GM19467 (cell line): ENCODE data around the gene PHPT1.
"Not testable (repeated sequence)": the region's sequence is repeated elsewhere in the genome, so short reads cannot be mapped to it uniquely, and the experiment has no call there.

Source experiments
- ATAC-seq: cut with Tn5 transposase; IDR thresholded peaks from one replicate; pipeline ENCODE4 v1.9.1; 2021; ENCODE audit warnings: mild to moderate bottlenecking, moderate library complexity; ENCODE audit not compliant: unreplicated experiment

The PHPT1 gene

GRCh38 chr9:136858844-136859757 lies 9.9 kb downstream of the PHPT1 start:
- ATAC-seq: no peak

DNA sequence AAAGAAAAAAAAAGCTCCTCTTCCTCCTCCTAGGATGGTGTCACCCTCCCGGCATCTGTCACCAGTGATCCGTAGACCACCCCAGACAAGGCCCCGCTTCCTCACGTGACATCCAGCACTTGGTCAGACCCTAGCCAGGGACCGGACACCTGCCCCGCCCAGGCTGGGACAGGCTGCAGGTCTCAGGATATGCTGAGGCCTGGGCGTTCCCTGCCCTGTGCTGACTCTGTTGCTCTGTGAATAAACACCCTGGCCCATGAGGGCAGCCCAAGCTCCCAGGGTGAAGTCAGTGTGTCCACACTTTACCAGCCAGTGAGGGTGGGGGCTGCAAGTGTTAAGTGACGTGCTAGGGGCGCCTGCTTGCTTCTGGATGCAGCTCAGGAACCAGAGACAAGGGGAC lies 11.3 kb downstream of the PHPT1 start:
- ATAC-seq: no peak

GRCh38 chr9:136860933-136861873 lies 12.0 kb downstream of the PHPT1 start:
- no peak for ATAC-seq

GRCh38 chr9:136861874-136862457 lies 12.8 kb downstream of the PHPT1 start:
- no peak for ATAC-seq

DNA sequence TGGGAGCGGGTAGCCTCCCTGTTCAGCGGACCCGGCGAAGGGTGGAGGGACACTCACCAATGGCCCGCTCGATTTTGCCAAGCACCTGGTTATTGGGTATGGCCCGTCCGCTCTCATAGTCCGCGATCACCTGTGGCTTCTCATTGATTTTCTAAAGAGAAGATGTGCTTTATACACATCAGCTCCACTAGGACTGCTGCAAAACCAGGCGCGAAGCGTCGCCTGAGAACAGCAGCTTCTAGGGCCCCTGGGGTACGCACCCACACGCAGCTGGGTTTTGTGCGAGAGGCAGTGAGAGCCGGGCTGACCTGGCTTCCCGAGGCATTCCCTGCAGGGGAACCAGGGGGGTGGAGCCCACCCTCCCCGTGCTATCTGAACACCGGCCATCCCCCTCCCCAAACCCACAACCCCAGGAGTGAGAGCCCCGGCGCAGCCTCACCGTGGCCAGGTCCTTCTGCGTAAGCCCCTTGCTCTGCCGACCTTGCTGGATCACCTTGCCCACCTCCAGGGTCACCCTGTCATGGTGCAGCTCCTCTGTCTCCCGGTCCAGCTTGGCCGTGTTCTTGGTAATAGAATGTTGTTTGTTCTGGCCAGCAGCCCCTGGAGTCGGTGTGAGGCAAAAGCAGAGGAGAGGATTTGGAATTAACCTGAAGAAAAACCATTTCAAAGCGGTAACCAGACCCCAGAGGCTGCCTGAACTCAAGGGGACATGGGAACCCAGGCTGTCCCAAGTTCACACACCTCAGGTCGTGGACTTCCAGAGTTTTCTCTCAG lies 13.8 kb downstream of the PHPT1 start:
- no peak for ATAC-seq

- ATAC-seq: no peak
These were observed 14.5 kb downstream of the PHPT1 start for GRCh38 chr9:136863623-136864273.

- ATAC-seq: no peak
These were observed 16.0 kb downstream of the PHPT1 start for GRCh38 chr9:136865041-136865767.

GRCh38 chr9:136865768-136866103 lies 16.5 kb downstream of the PHPT1 start:
- ATAC-seq: no peak

GRCh38 chr9:136866898-136867421 lies 17.8 kb downstream of the PHPT1 start:
- ATAC-seq: not testable (repeated sequence)

GRCh38 chr9:136867480-136867879 lies 18.3 kb downstream of the PHPT1 start:
- ATAC-seq: no peak

- no peak for ATAC-seq
These were observed 18.7 kb downstream of the PHPT1 start for GRCh38 chr9:136867917-136868316.

DNA sequence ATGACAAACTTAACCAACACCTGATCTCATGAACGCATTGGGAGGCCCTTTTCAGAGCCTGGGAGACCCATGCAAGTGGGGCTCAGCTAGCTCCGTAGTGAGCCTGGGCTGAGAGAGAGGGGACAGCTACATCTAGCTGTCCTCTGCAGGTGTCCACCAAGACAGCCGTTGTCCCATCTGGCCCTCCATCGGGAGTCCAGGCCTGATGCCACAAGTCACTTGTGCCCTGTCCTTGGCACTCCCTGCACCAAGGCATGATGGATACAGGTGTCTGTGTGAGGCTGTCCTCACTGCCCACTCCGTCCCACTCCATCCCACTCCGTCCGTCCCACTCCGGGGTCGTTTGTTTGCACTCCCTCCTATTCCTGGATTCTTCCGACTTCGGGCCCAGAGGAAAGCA lies 19.4 kb downstream of the PHPT1 start:
- no peak for ATAC-seq

- ATAC-seq: not testable (repeated sequence)
These were observed 20.4 kb downstream of the PHPT1 start for GRCh38 chr9:136869611-136870010.

DNA sequence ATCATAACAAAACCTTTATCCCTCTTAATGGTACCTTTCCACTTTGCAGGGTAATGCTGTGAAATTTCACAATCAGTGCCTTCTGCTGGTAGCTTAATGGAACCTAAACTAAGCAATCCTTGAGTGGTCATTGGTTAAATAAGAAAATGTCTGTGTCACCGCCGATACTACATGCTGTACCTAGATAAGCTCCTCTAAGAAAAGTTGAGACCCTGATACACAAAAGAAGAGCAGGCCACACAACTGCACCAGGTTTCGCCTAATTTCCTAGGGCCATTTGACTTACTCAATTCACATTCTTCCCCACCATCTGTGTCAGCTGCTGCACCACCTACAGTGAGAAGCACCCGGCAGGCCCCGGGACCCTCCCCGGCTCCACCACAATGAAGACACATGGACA lies 25.9 kb downstream of the PHPT1 start:
- ATAC-seq: no peak

DNA sequence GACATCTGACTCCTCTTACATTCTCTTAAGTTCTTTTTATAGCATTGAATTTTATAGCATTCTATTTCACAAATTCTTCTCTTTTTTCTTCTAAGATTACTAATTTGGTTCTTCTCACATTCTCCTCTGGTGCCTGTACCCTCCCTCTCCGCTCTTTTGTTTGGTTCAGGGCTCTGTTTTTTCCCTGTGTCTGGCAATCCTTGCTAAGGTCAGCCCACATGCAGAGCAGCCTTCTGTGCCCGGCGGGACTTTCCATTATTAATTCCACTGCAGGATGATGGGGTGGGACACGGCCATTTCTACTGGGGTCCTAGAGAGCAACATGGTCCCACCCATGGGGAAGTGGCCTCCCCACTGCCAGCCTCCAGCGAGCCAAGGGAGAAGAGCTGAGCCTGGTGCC lies 27.3 kb downstream of the PHPT1 start:
- no peak for ATAC-seq

DNA sequence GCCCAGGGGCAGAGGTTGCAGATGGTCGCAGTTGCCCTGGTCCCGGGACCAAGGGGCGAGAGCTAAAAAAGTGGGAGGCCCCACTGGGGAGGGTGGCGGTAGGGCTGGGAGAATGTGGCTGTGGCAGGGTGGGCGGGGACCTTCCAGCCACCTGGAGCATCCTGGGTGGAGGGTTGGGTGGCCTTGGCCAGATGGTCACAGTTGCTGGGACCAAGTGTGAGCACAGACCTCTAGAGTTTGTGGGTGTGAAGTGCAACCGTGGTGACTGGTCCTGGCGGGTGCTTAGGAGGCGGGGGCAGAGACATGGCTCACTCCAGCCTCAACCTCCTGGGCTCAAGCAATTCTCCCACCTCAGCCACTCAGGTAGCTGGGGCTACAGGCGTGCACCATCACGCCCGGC lies 31.4 kb downstream of the PHPT1 start:
- ATAC-seq: no peak

- no peak for ATAC-seq
These were observed 32.5 kb downstream of the PHPT1 start for GRCh38 chr9:136881691-136882108.

- no peak for ATAC-seq
These were observed 33.1 kb downstream of the PHPT1 start for GRCh38 chr9:136882109-136882946.
